ENCODE results near the gene MRPL54.

- no peak for TF ChIP-seq CTCF (IDR thresholded peaks at IDR 0.05; ENCODE audit: low read depth, low read length)
- no peak for TF ChIP-seq EZH2phosphoT487 (IDR thresholded peaks at IDR 0.05; ENCODE audit: low read depth)
Measured at GRCh38 chr19:3793799-3794198, 31.3 kb downstream of the MRPL54 start.
